ENCODE measurements around the gene VEGFD.

The VEGFD gene

GRCh38 chrX:15384304-15384703 lies at the start of gene VEGFD:
TSS of gene VEGFD (minus strand) at chrX:15384413. CDS start at chrX:15383946, 467 bp downstream.
- DNase-seq (ENCODE audit: low read depth in 2 of 2) = no peak

GRCh38 chrX:15430584-15430983 lies 46.4 kb upstream of the VEGFD start:
- DNase-seq (ENCODE audit: low read depth in 2 of 2) = no peak

GRCh38 chrX:15430076-15430475 lies 45.9 kb upstream of the VEGFD start:
- no peak for DNase-seq (ENCODE audit: low read depth in 2 of 2)

GRCh38 chrX:15425024-15425423 lies 40.8 kb upstream of the VEGFD start:
- DNase-seq (ENCODE audit: low read depth in 2 of 2) = no peak

GRCh38 chrX:15418707-15419181 lies 34.5 kb upstream of the VEGFD start:
- DNase-seq (ENCODE audit: low read depth in 2 of 2) = no peak

- DNase-seq (ENCODE audit: low read depth in 2 of 2) = no peak
These were observed 34.0 kb upstream of the VEGFD start for GRCh38 chrX:15418041-15418706.

GRCh38 chrX:15416133-15416993 lies 32.1 kb upstream of the VEGFD start:
- no peak for DNase-seq (ENCODE audit: low read depth in 2 of 2)

GRCh38 chrX:15413101-15413500 lies 28.9 kb upstream of the VEGFD start:
- no peak for DNase-seq (ENCODE audit: low read depth in 2 of 2)

GRCh38 chrX:15410947-15411346 lies 26.7 kb upstream of the VEGFD start:
- no peak for DNase-seq (ENCODE audit: low read depth in 2 of 2)

- no peak for DNase-seq (ENCODE audit: low read depth in 2 of 2)
These were observed 26.2 kb upstream of the VEGFD start for GRCh38 chrX:15410430-15410829.

- DNase-seq (ENCODE audit: low read depth in 2 of 2) = no peak
These were observed 21.6 kb upstream of the VEGFD start for GRCh38 chrX:15405846-15406245.

- no peak for DNase-seq (ENCODE audit: low read depth in 2 of 2)
These were observed 20.3 kb upstream of the VEGFD start for GRCh38 chrX:15404401-15405096.

- DNase-seq (ENCODE audit: low read depth in 2 of 2) = no peak
These were observed 17.2 kb upstream of the VEGFD start for GRCh38 chrX:15401378-15401777.

- DNase-seq (ENCODE audit: low read depth in 2 of 2) = no peak
These were observed 15.8 kb upstream of the VEGFD start for GRCh38 chrX:15399962-15400391.

- no peak for DNase-seq (ENCODE audit: low read depth in 2 of 2)
These were observed 14.7 kb upstream of the VEGFD start for GRCh38 chrX:15398874-15399273.

GRCh38 chrX:15395789-15396188 lies 11.6 kb upstream of the VEGFD start:
- no peak for DNase-seq (ENCODE audit: low read depth in 2 of 2)

GRCh38 chrX:15391850-15392249 lies 7.6 kb upstream of the VEGFD start:
- no peak for DNase-seq (ENCODE audit: low read depth in 2 of 2)

- no peak for DNase-seq (ENCODE audit: low read depth in 2 of 2)
These were observed 1.4 kb downstream of the VEGFD start for GRCh38 chrX:15382813-15383212.

GRCh38 chrX:15376956-15377355 lies 7.3 kb downstream of the VEGFD start:
- DNase-seq (ENCODE audit: low read depth in 2 of 2) = no peak

- DNase-seq (ENCODE audit: low read depth in 2 of 2) = no peak
These were observed 10.2 kb downstream of the VEGFD start for GRCh38 chrX:15373976-15374375.

- DNase-seq (ENCODE audit: low read depth in 2 of 2) = no peak
These were observed 17.5 kb downstream of the VEGFD start for GRCh38 chrX:15366506-15367352.

Measured in activated CD4-positive, alpha-beta T cell treated with anti-CD3 and anti-CD28 coated beads for 24 hours (primary cell).